WTC11 (cell line): ENCODE results near the gene NCAM2. TPM values are rescaled to one million over a fixed set of nuclear protein-coding genes. Genes with fewer than 3 reads are reported as not detected.

Source experiments
- ATAC-seq: fragments of 200-7000 bp; cut with Tn5 transposase; 2 replicates; pipeline ENCODE4 v1.10.0; 2021; ENCODE audit warnings: mild to moderate bottlenecking, moderate library complexity
- CTCF ChIA-PET: fragments of 300-600 bp; sonication (Branson Sonifier 250); formaldehyde crosslinking; loops from one replicate; lab custom pipeline; 2021; ENCODE audit warnings: antibody characterized with exemption; lab: Charles Lee
- POLR2A ChIA-PET: fragments of 350-600 bp; sonication (Branson Sonifier 250); formaldehyde crosslinking; loops from one replicate; lab custom pipeline; 2021; ENCODE audit warnings: antibody characterized with exemption; lab: Charles Lee
- DNase-seq: peaks from one replicate; pipeline ENCODE4 v3.0.0; 2021; ENCODE audit warnings: low spot score
- H3K27ac Mint-ChIP-seq: 2 replicates; pipeline ENCODE4 v1.8.0; 2021; ENCODE audit warnings: mixed read lengths
- H3K27me3 Mint-ChIP-seq: 2 replicates; pipeline ENCODE4 v1.8.0; 2021; ENCODE audit warnings: low read depth, mild to moderate bottlenecking, moderate library complexity, mixed read lengths
- H3K36me3 Mint-ChIP-seq: 2 replicates; pipeline ENCODE4 v1.8.0; 2021; ENCODE audit warnings: mixed read lengths
- H3K4me1 Mint-ChIP-seq: 2 replicates; pipeline ENCODE4 v1.8.0; 2022; ENCODE audit warnings: mixed read lengths
- H3K4me3 Mint-ChIP-seq: 2 replicates; pipeline ENCODE4 v1.8.0; 2021; ENCODE audit warnings: mild to moderate bottlenecking, moderate library complexity, mixed read lengths
- H3K9me3 Mint-ChIP-seq: 2 replicates; pipeline ENCODE4 v1.8.0; 2021; ENCODE audit warnings: mixed read lengths
- ATF3 ChIP-seq: sonication (generic); formaldehyde crosslinking; conservative IDR thresholded peaks from 2 replicates; pipeline ENCODE4 v1.8.1; 2022; ENCODE audit warnings: mild to moderate bottlenecking, missing genetic modification reagents
- CREB1 ChIP-seq: sonication (generic); formaldehyde crosslinking; IDR thresholded peaks from 2 replicates; pipeline ENCODE4 v1.8.0; 2023; ENCODE audit warnings: mild to moderate bottlenecking, missing genetic modification reagents
- CREM ChIP-seq: sonication (generic); formaldehyde crosslinking; IDR thresholded peaks from 2 replicates; pipeline ENCODE4 v1.8.1; 2022; ENCODE audit warnings: mild to moderate bottlenecking, missing genetic modification reagents, moderate library complexity
- CTCF ChIP-seq: fragments of 200-600 bp; IDR thresholded peaks from 2 replicates; pipeline ENCODE4 v1.8.0; 2022; ENCODE audit warnings: antibody characterized with exemption
- E2F4 ChIP-seq: sonication (generic); formaldehyde crosslinking; IDR thresholded peaks from 2 replicates; pipeline ENCODE4 v1.8.1; 2022; ENCODE audit warnings: low read depth, mild to moderate bottlenecking, moderate library complexity, missing genetic modification reagents, borderline replicate concordance
- FOXK1 ChIP-seq: sonication (generic); formaldehyde crosslinking; IDR thresholded peaks from 2 replicates; pipeline ENCODE4 v1.8.0; 2022; ENCODE audit warnings: mild to moderate bottlenecking, moderate library complexity, missing genetic modification reagents
- HMGA2 ChIP-seq: fragments of 250-450 bp; sonication (Bioruptor Pico); IDR thresholded peaks from 2 replicates; pipeline ENCODE4 v1.4.0; 2021; ENCODE audit warnings: mild to moderate bottlenecking, moderate library complexity
- HMGXB4 ChIP-seq: sonication (generic); formaldehyde crosslinking; IDR thresholded peaks from 2 replicates; pipeline ENCODE4 v1.8.1; 2023; ENCODE audit warnings: mild to moderate bottlenecking, moderate library complexity, missing genetic modification reagents
- JAZF1 ChIP-seq: fragments of 250-450 bp; sonication (Bioruptor Pico); IDR thresholded peaks from 2 replicates; pipeline ENCODE4 v1.9.0; 2021; ENCODE audit warnings: moderate library complexity, mild to moderate bottlenecking, inconsistent platforms
- JUN ChIP-seq: sonication (generic); formaldehyde crosslinking; IDR thresholded peaks from 2 replicates; pipeline ENCODE4 v1.8.0; 2023; ENCODE audit warnings: mild to moderate bottlenecking, missing genetic modification reagents
- MAX ChIP-seq: sonication (generic); formaldehyde crosslinking; IDR thresholded peaks from 2 replicates; pipeline ENCODE4 v1.8.0; 2022; ENCODE audit warnings: mild to moderate bottlenecking, missing genetic modification reagents
- MLX ChIP-seq: sonication (generic); formaldehyde crosslinking; IDR thresholded peaks from 2 replicates; pipeline ENCODE4 v1.8.1; 2023; ENCODE audit warnings: mild to moderate bottlenecking, missing genetic modification reagents, moderate library complexity
- MYBL2 ChIP-seq: sonication (generic); formaldehyde crosslinking; IDR thresholded peaks from 2 replicates; pipeline ENCODE4 v1.8.1; 2023; ENCODE audit warnings: mild to moderate bottlenecking, moderate library complexity, missing genetic modification reagents
- NFATC4 ChIP-seq: fragments of 250-450 bp; sonication (Bioruptor Pico); IDR thresholded peaks from 2 replicates; pipeline ENCODE4 v1.9.0; 2021; ENCODE audit warnings: mild to moderate bottlenecking
- SMAD4 ChIP-seq: sonication (generic); formaldehyde crosslinking; IDR thresholded peaks from 2 replicates; pipeline ENCODE4 v1.8.0; 2022; ENCODE audit warnings: mild to moderate bottlenecking, missing genetic modification reagents
- ZNF219 ChIP-seq: sonication (generic); formaldehyde crosslinking; IDR thresholded peaks from 2 replicates; pipeline ENCODE4 v1.8.0; 2023; ENCODE audit warnings: missing genetic modification reagents, mild to moderate bottlenecking, borderline replicate concordance
- ZNF232 ChIP-seq: sonication (generic); formaldehyde crosslinking; IDR thresholded peaks from 2 replicates; pipeline ENCODE4 v1.8.0; 2022; ENCODE audit warnings: mild to moderate bottlenecking, missing genetic modification reagents
- ZNF263 ChIP-seq: sonication (generic); formaldehyde crosslinking; IDR thresholded peaks from 2 replicates; pipeline ENCODE4 v1.8.1; 2022; ENCODE audit warnings: low read depth, mild to moderate bottlenecking, moderate library complexity, missing genetic modification reagents
- ZNF317 ChIP-seq: sonication (generic); formaldehyde crosslinking; IDR thresholded peaks from 2 replicates; pipeline ENCODE4 v1.8.1; 2023; ENCODE audit warnings: low read depth, mild to moderate bottlenecking, moderate library complexity, missing genetic modification reagents, borderline replicate concordance
- ZSCAN18 ChIP-seq: fragments of 250-450 bp; sonication (Bioruptor Pico); IDR thresholded peaks from 2 replicates; pipeline ENCODE4 v2.1.2; 2022; ENCODE audit warnings: mild to moderate bottlenecking, moderate library complexity
- total RNA-seq: library from RNA; stranded (reverse); gene quantifications from 3 replicates; pipeline ENCODE4 v1.2.3, GENCODE V29; 2021
- TF ChIP-seq, protein P1 (sequence below): fragments of 250-450 bp; sonication (Bioruptor Pico); IDR thresholded peaks from 2 replicates; pipeline ENCODE4 v1.9.0; 2021; ENCODE audit warnings: mild to moderate bottlenecking
- TF ChIP-seq, protein P2 (sequence below): sonication (generic); formaldehyde crosslinking; IDR thresholded peaks from 2 replicates; pipeline ENCODE4 v1.8.0; 2022; ENCODE audit warnings: mild to moderate bottlenecking, missing genetic modification reagents

The NCAM2 gene
- total RNA-seq, 1 experiment from 2014 or later = 1.6 TPM

DNA sequence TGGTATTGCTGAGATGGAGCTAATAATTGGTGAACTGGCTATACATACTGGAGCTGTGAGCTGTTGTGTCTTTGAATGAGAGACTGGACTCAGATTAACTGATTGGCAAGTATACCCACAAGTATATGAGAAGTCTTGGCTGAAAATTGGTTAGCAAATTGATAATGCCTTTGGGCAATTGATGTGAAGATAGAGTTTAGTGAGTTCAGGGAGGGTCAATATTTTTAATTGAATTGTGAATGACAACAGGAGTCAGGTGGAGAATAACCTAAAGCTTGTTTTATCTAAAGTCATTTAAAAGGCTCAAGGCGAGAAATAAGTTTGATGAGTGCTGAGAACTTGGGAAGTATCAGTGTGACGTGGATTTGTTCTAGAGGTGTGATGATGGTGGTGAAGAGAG is 27.5 kb downstream of the NCAM2 start (continued):
- no peak for TF ChIP-seq ZNF219
- TF ChIP-seq, protein P1, sequence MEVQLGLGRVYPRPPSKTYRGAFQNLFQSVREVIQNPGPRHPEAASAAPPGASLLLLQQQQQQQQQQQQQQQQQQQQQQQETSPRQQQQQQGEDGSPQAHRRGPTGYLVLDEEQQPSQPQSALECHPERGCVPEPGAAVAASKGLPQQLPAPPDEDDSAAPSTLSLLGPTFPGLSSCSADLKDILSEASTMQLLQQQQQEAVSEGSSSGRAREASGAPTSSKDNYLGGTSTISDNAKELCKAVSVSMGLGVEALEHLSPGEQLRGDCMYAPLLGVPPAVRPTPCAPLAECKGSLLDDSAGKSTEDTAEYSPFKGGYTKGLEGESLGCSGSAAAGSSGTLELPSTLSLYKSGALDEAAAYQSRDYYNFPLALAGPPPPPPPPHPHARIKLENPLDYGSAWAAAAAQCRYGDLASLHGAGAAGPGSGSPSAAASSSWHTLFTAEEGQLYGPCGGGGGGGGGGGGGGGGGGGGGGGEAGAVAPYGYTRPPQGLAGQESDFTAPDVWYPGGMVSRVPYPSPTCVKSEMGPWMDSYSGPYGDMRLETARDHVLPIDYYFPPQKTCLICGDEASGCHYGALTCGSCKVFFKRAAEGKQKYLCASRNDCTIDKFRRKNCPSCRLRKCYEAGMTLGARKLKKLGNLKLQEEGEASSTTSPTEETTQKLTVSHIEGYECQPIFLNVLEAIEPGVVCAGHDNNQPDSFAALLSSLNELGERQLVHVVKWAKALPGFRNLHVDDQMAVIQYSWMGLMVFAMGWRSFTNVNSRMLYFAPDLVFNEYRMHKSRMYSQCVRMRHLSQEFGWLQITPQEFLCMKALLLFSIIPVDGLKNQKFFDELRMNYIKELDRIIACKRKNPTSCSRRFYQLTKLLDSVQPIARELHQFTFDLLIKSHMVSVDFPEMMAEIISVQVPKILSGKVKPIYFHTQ (CRISPR knock-in tag) = no peak
- no peak for TF ChIP-seq MAX (CRISPR knock-in tag)
- TF ChIP-seq ZNF317 = no peak
- no peak for TF ChIP-seq NFATC4 (CRISPR knock-in tag)
- no peak for TF ChIP-seq HMGA2

DNA sequence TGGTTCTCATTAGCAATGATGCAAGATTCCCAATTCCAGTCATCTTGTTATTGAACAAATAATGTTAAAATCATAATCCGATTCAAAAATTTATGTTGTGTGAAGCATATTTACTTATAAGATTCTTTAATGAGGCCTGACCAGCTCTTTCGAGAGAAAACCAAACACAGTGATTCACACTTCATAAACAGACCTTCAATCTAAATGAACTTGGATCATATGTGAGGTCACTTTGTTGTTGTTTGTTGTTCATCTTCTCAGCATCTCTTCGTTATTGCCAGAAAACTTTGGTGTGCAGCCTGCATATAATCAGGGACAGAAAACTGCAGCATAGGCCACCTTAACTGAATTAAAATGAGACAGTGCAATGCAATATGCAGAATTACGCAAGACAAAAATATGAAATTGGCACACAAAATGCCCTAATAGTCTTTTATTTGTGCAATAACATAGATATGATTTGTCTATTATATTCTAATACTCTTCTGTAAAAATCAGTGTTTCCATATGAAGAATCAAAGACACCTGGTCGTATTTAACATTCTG is 30.1 kb downstream of the NCAM2 start:
- Mint-ChIP-seq H3K9me3 (no peaks in the 10 kb centered on the region), H3K36me3 (no peaks in the 10 kb centered on the region), H3K27me3 (no peaks in the 10 kb centered on the region; the same call in 1 of the 2 replicates), H3K4me3 (no peak overlapping the region), H3K27ac (no peak overlapping the region), H3K4me1 (peaks cover 9% of the 10 kb centered on the region)
- DNase-seq = no peak
- TF ChIP-seq ZNF317 (no peak), FOXK1 (CRISPR knock-in tag) (no peak), CREM (CRISPR knock-in tag) (no peak), SMAD4 (CRISPR knock-in tag) (no peak), ZNF232 (CRISPR knock-in tag) (no peak), E2F4 (no peak), ATF3 (CRISPR knock-in tag) (no peak), JUN (no peak), ZSCAN18 (CRISPR knock-in tag) (no peak), HMGXB4 (CRISPR knock-in tag) (no peak), ZNF263 (no peak), JAZF1 (CRISPR knock-in tag) (no peak), MYBL2 (CRISPR knock-in tag) (no peak), MLX (no peak), CREB1 (CRISPR knock-in tag) (no peak), CTCF (no peak), HMGA2 (no peak)
- TF ChIP-seq, protein P2, sequence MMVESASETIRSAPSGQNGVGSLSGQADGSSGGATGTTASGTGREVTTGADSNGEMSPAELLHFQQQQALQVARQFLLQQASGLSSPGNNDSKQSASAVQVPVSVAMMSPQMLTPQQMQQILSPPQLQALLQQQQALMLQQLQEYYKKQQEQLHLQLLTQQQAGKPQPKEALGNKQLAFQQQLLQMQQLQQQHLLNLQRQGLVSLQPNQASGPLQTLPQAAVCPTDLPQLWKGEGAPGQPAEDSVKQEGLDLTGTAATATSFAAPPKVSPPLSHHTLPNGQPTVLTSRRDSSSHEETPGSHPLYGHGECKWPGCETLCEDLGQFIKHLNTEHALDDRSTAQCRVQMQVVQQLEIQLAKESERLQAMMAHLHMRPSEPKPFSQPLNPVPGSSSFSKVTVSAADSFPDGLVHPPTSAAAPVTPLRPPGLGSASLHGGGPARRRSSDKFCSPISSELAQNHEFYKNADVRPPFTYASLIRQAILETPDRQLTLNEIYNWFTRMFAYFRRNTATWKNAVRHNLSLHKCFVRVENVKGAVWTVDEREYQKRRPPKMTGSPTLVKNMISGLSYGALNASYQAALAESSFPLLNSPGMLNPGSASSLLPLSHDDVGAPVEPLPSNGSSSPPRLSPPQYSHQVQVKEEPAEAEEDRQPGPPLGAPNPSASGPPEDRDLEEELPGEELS (CRISPR knock-in tag) = no peak
- ATAC-seq = no peak
- ChIA-PET CTCF (interaction anchor here (0.7 kb wide), 1 partner anchor 1547 kb away, joined by 3 read pairs; no protein-coding TSS in a partner anchor), POLR2A (interaction anchor here (0.7 kb wide), 1 partner anchor 62 kb away, joined by 3 read pairs; no protein-coding TSS in a partner anchor)
